ENCODE measurements around the gene ARL3.
"Not testable (repeated sequence)": the region's sequence is repeated elsewhere in the genome, so short reads cannot be mapped to it uniquely, and the experiment has no call there.

Gene ARL3

DNA sequence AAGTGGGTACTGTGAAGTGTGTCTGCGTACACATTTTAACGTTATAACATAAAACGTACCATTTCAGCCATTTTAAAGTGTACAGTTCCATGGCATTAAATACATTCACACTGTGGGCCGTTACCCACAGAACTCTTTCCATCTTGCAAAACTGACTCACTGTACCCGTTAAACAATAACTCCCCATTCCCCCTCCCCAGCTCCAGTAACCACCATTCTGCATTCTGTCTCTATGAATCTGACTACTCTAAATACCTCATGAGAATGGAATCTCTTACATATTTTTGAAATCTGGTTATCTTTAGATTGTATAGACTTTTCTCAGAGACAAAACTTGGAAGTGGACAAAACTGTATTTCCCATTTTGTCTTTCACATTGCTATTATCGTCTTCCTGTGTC is 9.3 kb downstream of the ARL3 start:
- no peak for DNase-seq (ENCODE audit: low read depth in 2 of 2)

DNA sequence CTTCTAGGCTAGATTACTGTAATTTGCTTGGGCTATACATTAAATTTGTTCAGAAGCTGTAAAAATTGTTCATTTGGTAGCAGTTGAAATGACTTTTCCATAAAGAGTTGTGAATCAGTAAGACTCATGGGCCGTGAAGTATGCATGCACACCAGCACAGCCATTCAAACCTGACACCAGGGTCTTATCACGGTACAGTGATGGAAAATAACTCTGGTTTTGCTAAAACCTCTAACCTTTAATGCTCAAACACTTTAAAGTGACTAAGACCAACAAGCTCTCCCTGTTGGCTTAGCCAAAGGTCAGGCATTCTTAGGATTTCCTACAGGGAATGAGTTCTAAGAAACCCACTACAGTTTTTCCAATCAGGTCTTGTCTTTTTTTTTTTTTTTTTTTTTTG is 11.5 kb downstream of the ARL3 start:
- DNase-seq (ENCODE audit: low read depth in 2 of 2): no peak

DNA sequence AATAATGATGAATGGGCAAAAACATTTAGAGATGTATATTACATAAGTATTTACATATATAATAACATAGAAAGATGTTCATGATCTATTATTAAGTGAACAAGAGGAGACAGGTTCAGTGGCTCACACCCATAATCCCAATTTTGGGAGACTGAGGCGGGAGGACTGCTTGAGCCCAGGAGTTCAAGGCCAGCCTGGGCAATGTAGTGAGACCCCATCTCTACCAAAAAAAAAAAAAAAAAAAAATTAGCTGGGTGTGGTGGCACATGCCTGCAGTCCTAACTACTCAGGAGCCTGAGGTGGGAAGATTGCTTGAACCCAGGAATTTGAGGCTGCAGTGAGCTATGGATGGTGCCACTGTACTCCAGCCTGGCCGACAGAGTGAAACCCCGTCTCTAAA is 12.4 kb downstream of the ARL3 start:
- no peak for DNase-seq (ENCODE audit: low read depth in 2 of 2)

DNA sequence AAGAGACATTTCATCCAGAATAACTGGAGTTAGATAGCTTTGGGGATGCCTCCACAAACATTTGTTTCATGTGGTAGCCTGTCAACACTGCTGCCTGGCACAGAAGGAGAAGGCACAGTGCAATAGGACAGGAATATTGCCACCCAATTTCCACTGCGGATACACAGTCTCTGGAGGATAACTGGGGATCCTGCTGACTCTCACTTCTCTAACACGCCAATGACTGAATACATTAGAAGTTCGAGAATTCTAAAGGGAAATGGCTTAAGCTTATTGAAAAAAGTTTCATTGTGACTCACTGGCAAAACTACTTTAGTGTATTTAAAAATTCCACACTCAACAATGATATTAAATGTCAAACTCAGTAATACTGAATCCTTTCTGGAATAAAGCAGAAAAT is 12.9 kb downstream of the ARL3 start:
- no peak for DNase-seq (ENCODE audit: low read depth in 2 of 2)

DNA sequence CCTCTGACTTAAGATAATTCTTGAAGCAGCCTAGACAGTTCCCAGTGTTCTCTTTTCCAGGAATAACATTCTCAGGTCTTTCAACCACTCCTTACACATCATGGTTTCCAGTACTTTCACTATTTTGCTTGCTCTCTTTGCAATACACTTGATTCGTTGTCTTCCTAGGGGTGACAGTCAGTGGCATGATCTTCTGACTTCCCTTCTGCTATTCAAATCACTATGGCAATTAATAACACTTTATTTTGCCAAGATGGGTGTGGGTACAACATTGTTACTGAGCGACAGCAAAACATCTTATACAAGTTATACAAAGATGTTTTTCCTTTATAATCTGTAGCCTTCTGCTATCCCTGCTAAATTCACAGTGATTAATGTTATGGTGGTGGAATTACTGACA is 15.3 kb downstream of the ARL3 start:
- no peak for DNase-seq (ENCODE audit: low read depth in 2 of 2)

DNA sequence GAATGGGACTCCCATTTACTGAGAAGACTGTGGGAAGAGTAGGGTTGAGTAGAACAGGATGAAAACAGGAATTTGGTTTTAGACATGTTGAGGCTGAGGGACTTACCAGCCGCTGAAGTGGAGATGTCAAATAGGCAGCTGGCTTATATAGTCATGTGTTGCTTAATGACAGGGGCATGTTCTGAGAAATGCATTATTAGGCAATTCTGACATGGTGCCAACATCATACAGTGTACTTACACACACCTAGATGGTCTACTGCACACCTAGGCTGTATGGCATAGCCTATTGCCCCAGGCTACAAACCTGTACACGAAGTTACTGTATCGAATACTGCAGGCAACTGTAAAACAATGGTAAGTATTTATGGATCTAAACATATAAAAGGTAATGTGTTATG is 17.5 kb downstream of the ARL3 start:
- no peak for DNase-seq (ENCODE audit: low read depth in 2 of 2)

DNA sequence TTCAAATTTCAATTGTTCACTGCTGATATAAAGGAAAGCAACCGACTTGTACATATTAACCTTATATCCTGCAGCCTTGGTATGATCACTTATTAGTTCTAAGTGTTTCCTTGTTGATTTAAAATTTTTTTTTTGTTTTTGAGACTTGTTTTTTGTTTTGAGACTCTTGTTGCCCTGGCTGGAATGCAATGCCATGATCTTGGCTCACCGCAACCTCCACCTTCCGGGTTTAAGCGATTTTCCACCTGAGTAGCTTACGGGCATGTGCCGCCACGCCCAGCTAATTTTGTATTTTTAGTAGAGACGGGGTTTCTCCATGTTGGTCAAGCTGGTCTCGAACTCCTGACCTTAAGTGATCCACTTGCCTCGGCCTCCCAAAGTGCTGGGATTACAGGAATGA is 18.8 kb downstream of the ARL3 start:
- not testable (repeated sequence) for DNase-seq (ENCODE audit: low read depth in 2 of 2)

DNA sequence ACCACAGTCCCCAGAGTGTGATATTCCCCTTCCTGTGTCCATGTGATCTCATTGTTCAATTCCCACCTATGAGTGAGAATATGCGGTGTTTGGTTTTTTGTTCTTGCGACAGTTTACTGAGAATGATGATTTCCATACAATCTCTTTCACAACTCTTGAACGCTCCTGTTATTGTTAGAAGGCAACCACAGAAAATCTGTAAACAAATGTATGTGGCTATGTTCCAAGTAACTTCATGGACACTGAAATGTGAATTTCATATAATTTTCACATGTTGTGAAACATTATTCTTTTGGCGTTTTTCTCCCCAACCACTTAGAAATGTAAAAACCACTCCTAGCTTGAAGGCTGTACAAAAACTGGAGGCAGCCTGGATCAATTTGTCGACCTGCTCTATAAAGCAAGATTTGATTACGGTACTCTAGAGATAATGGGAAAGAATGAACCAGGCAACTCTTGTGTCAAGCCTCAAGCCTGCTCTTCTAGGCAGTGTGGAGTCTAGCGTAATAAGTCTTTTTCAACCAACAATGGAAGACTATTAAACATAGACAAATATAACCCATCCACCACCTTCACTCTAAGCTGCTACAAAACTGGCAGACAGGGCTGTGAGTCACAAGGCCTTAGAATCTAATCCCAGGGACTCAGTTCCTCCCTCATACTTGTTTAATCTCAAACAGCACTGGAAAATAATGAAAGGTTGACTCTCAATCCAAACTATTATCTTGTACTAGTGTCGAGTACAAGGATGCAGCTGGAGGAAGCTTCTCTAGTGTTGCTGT is 22.7 kb downstream of the ARL3 start:
- no peak for DNase-seq (ENCODE audit: low read depth in 2 of 2)

DNA sequence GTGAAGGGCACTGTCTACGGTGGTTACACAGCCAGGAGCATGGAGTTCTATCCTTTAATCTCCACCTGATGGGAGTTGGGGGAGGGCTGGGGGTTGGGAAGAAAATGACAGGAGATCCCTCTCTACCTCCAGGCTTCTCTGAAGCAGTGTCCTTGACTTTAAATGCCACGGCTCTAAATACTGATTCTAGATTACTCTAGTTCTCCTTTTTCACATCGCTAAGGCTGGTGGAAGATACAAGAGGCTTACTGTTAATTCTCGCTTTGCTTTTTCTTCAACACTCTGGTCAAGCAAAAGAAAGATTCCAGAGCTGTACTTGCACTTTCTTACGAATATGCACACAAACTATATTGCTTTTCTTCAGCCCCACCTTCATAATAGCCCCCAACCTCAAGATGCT is 30.5 kb downstream of the ARL3 start:
- DNase-seq (ENCODE audit: low read depth in 2 of 2): no peak

DNA sequence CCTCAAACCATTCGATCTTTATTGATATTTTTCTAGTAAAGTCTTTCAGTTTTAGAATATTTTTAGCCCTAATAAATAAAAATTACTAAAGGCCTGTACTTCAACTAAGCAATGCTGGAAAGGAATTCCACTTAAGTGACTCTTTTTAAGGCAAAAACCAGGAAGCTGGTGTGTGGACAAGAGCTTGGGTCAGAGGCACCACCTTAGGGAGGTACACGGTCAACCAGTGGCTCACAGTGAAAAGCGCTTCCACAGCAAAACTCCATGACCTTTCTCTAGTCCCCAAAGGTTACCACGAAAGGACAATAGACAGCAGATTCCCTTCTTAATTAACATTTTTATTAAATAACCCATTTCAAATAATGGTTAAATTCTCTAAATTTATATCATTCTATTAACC is 31.2 kb downstream of the ARL3 start:
- DNase-seq (ENCODE audit: low read depth in 2 of 2): no peak

DNA sequence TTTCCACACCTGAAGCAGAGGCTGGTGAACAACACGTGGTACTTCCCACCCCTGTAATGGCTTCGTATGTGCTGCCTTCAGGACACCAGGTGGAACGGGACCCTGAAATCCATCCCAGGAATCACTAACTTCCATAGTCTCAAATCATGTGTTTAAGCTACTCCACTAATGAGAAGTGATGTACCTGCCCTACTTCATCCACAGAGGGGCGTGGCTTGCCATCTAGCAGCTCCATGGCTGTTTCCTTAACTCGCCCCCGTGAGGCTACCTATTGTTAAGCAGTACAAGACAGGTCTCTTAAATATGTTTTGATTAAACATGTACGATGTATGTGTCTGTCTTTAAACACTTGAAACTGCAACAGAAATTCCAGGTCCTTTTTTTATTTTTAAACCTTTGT is 31.8 kb downstream of the ARL3 start:
- no peak for DNase-seq (ENCODE audit: low read depth in 2 of 2)

DNA sequence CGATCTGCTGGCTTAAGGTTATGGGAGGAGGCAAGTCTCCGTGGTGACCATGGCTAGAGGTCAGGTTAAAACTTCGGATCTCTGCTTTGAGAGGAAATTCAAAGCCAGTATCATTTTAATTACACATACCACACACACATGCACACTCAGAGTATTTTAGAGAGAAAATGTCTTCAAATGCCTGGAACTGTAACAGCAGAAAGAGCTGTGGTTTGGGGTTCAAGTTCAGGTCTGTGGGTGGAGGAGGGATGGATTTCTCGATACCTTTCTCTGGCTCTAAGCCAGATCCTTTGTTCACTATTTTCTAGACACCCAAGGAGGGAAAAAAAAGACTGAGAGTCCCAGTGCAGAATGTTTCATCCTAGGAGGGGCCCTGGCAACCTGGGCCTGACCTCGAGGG is 32.5 kb downstream of the ARL3 start:
- no peak for DNase-seq (ENCODE audit: low read depth in 2 of 2)

DNA sequence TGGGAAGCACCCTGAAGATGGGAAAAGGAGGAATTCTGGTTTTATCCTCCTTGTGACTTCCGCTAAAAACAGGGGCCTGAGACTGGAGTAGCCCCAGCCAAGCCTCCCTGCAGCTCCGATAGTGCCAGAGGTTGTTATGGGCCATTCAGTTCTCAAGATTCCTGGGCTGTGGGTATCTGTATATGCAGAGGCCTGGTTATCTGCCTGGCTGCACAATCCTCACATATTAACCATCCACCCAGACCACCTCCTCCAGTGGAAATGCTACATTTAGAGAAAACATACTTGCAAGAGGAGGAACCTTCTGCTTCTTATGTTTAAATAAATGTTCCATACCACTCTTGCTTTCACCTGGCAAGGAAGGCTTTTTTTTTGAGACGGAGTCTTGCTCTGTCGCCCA is 34.6 kb downstream of the ARL3 start:
- DNase-seq (ENCODE audit: low read depth in 2 of 2): no peak

DNA sequence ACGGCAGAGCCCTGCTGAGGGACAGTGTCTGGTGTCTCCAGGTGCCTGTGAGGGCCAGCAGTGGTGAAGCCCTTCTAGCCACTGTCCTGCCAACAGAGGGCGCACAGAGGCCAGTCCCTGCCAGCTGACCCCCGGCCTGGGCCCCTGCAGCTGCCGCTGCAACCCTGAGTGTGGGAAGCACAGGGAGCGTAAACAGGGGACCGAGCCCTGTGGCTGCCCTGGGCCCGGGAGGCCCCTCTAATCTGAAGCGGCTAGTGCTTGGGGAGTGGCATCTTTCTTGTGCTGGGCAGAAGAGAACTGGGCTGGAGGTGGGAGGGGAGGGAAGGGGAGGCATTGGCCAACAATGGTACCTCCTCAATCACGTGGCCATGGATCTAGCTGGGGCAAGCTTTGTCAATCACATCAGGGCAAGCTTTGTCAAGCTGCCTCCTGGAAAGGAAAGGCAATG is 35.3 kb downstream of the ARL3 start:
- DNase-seq (ENCODE audit: low read depth in 2 of 2): no peak

DNA sequence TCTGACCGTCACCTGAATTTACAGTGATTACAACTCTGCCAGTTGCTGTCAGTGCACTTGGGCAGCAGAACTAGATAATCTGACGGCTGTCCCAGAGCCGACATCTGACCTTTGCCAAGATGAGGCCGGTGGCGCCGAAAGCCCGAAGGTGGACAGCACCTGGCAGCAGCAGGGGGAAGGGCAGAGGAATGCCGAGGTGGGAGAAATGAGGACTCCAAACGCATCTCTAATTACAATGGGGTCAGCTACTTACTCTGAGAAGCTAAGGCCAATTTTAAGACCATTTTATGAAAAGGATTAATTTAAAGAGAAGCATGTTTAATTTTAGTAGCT is 36.2 kb downstream of the ARL3 start:
- no peak for DNase-seq (ENCODE audit: low read depth in 2 of 2)

DNA sequence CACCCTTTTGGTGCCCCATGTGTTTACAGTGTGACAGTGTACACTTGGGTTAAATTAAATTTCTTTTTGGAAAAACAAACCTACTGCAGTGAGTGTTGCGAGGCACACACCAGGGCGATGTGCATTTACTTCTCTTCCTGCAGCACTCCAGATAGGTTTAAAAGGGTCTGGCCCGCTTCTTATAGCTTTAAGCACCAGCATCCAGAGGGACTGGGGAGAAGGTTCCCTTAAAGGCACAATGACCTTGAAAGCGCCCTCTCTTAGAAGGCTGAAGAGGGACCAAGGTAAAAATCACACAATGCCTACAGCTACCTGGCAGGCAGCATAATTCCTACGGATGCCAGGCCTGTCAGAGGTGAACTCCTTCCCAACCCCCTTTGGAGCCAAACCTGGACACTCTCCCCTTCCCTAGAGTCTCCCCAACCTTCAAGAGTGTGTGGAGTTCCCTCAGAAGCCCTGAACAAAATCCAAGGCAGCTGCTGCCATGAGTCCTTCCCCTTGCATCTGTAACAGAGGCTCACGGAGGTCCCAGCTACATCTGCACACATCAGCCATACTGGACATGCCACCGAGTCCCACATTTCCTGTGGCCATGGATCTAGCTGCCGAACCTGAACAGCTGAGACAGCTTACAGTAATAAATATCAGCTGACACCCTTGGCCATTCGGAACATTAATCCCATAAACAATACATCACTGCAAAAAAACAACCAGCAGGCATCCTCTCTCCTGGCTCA is 36.7 kb downstream of the ARL3 start:
- no peak for DNase-seq (ENCODE audit: low read depth in 2 of 2)

DNA sequence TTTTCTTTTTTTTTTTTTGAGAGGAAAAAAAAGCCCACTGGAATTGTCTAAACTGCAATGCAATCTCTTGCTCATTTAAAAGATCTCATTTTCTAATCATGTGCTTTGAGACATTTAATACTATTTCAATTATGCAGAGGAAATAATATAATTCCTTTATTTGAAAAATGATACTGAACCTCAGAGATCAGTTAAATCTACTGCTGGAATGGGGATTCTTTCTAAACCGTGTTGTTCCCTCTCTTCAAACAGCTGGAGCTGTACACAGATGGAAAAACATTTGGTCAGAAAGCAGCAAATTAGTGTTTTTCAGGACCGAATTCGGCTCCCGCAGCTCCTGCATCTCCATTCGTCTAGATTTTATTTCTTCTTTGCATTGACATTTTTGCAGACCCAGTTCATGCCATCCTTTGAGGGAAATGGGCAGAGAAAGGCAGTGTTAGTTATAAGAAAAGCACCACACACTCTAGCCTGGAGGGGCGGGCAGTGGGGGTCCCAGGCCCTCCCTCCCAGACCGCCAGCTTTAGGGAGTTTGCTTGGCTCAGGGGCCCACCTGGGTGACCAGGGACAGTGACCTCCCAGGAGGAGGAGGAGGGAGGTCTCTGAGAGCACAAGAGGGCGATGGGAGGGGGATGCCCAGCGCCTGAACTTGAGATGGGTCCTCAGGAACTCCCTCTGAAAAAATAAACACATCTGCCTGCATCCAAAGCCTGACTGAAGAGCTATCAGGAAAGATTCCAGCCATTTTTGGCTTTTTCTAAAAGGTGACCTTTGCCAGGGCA is 37.5 kb downstream of the ARL3 start:
- DNase-seq (ENCODE audit: low read depth in 2 of 2): no peak

DNA sequence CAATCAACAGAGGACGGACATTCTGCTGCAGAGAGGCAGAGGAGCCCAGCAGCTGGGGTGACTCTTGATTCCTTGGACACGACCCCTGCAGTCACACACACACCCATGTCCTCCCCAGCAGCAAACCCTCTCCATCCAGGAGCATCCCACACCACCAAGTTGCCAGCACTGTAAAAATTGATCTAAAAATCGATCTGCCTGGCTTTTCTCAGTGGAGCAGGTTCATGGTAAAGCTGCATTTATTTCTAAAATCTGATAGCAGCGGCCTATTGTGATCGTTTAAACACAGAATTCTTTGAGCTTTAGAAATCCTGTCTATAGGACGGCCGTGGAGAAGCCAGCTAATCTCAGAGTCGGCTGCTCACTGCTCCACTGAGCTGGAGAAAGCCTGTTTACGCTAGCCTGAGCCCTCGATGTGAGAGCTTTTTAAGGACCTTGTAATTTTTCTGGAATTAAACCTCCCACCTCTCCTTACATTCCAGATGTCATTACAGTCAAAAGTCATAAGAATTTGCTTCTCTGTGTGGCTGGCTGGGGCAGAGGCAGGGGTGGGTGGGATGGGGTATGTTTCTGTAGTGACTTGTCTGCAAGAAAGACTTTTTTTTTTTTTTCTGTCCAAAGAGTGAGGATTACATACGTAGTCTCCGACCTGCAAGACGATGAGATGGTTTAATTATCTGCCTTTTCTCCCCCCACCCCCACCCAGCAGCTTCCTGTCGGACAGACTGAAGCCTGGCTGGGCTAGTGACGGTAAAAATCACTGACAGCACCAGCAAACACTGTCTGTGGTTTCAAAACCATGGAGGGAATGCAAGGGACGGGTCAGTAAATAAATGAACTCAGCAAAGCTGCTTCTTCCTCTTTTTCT is 38.3 kb downstream of the ARL3 start:
- DNase-seq (ENCODE audit: low read depth in 2 of 2): no peak

DNA sequence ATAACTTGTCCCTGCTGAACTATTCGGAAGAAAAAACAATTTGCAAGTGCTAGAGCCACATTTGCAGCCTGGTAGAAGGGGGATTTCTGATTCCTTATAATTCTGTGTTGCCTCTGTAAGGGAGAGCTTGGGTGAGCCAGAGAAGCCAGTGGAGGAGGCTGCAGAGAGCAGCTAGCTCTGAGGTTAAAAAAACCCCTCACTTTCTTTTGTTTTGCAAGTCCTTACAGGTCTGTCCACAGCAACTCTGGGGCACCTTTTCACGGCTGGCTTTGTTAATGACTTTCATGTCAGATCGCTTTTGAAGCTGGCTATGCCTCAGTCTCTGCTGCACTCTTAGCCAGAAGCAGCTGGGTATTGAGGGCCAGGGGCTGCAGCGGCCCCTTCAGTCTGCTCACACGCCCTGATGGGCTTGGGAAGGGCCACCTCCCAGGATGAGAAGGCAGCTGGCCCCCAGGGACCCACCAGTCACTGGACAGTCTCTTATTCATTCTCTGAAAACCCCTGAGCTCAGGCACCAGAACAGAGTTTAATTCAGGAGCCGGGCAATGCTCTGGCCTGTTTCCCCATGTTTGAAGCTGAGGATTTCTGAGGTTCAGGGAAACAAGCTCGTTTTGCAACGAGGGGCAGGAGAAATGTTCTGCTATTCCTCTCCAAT is 39.1 kb downstream of the ARL3 start:
- DNase-seq (ENCODE audit: low read depth in 2 of 2): no peak

DNA sequence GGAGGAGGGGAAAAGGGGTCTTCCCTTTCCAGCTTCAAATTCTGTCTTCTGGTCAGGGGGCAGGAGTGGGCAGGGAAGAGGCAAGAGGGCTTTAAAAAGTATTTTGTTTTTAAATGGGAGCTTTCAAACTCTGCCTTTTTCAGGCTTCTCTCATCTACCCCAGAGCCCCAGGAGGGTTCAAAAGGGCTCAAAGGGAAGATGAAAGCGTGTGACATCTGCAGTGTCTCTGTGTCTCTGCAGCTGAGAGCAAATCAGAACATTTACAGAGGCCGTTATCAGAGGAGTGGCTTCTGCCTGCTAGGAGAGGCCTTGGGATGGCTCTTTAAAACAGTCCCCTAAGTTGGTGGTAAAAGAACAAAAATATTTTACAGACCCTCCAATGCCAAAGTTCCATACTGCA is 39.6 kb downstream of the ARL3 start:
- no peak for DNase-seq (ENCODE audit: low read depth in 2 of 2)

DNA sequence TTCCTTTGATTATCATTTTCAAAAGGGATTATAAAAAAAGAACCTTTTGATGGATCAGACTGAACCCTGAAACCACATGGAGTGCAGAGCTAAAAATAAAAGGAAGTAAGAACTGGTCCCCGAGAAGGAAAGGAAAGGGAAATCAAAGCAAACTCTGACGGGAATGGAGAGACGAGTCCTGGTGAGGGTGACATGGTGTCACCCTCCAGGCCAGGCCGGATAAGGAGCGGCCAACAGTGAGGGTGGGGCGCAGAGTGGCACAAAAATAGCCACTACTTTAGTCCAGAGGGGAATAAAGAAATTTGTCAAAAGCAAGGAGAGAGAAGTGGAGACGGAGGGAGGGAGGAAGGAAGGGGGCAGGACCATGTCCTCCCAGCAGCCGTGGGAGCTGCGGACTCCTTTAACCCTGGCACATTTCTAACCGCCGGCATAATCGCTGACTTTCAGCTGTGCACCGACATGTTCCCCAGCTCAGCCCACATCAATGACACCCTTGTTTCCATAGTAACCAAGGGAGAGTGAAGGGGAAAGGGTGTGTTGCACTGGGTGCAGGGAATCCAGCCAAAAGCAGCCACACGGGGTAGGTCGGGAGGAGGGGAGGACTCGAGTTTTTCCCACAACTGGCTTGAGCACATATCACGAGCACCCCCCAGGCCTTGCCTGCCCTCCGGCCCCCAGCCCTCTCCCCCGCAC is 40.2 kb downstream of the ARL3 start:
- DNase-seq (ENCODE audit: low read depth in 2 of 2): peak; percentile 38 to 57

All from stimulated activated CD4-positive, alpha-beta T cell treated with anti-CD3 and anti-CD28 coated beads, Interleukin-4, amount 100 ng/mL, for 48 hours (primary cell).